CD4-positive, alpha-beta T cell (primary cell): ENCODE results near the gene PLXND1. TPM values are rescaled to one million over a fixed set of nuclear protein-coding genes. Genes with fewer than 3 reads are reported as not detected.
"Not testable (repeated sequence)": the region's sequence is repeated elsewhere in the genome, so short reads cannot be mapped to it uniquely, and the experiment has no call there.

ENCODE experiments used
- ATAC-seq: fragments of 200-7000 bp; cut with Tn5 transposase; one replicate; pipeline ENCODE4 v1.10.0; 2022; ENCODE audit warnings: mild to moderate bottlenecking; ENCODE audit not compliant: poor library complexity
- CTCF ChIA-PET: fragments of 350-600 bp; sonication (Branson Sonifier 250); formaldehyde crosslinking; loops from one replicate; lab custom pipeline; 2021; ENCODE audit warnings: antibody characterized with exemption, inconsistent platforms; lab: Charles Lee
- POLR2A ChIA-PET: fragments of 350-600 bp; sonication (Branson Sonifier 250); formaldehyde crosslinking; loops from one replicate; lab custom pipeline; 2021; ENCODE audit warnings: antibody characterized with exemption, inconsistent platforms; lab: Charles Lee
- DNase-seq, 14 experiments: peaks; one replicate each; pipeline ENCODE4 v3.0.0-alpha.2; 2013 to 2020; ENCODE audit warnings: mixed read lengths in 2 of 14
- H3K27ac ChIP-seq, 2 donors: one replicate each; pipeline versions ENCODE4 v1.5.1 to v1.7.0; 2013; ENCODE audit warnings: low read length in 2 of 2, low read depth in 1 of 2, mild to moderate bottlenecking in 1 of 2
- H3K27me3 ChIP-seq, 2 experiments: 1 replicate in 1 of 2; 2 replicates in 1 of 2; pipeline versions ENCODE4 v1.6.1 to v1.7.0; 2013; ENCODE audit warnings: low read length in 2 of 2, control low read depth in 1 of 2, mild to moderate bottlenecking in 1 of 2, moderate library complexity in 1 of 2; ENCODE audit not compliant: insufficient read depth in 2 of 2, control insufficient read depth in 1 of 2
- H3K36me3 ChIP-seq: one replicate; pipeline ENCODE4 v1.6.1; 2013; ENCODE audit warnings: low read length, control low read depth; ENCODE audit not compliant: insufficient read depth
- H3K4me1 ChIP-seq: one replicate; pipeline ENCODE4 v1.6.1; 2013; ENCODE audit warnings: low read length, control low read depth; ENCODE audit not compliant: insufficient read depth
- H3K4me3 ChIP-seq: one replicate; pipeline ENCODE4 v1.5.1; 2013; ENCODE audit warnings: mild to moderate bottlenecking, low read length, moderate library complexity
- H3K9me3 ChIP-seq, 2 experiments: 1 replicate in 1 of 2; 2 replicates in 1 of 2; pipeline versions ENCODE4 v1.6.1 to v1.7.0; 2013; ENCODE audit warnings: low read length in 2 of 2, mild to moderate bottlenecking in 2 of 2, control low read depth in 1 of 2, moderate library complexity in 1 of 2; ENCODE audit not compliant: control insufficient read depth in 1 of 2, insufficient read depth in 1 of 2
- H3K27ac Mint-ChIP-seq: one replicate; pipeline ENCODE4 v1.8.0; 2020; ENCODE audit warnings: mixed read lengths
- H3K27me3 Mint-ChIP-seq: one replicate; pipeline ENCODE4 v1.8.0; 2021; ENCODE audit warnings: mixed read lengths
- H3K36me3 Mint-ChIP-seq: one replicate; pipeline ENCODE4 v1.8.0; 2021; ENCODE audit warnings: low read depth, mixed read lengths
- H3K4me1 Mint-ChIP-seq: one replicate; pipeline ENCODE4 v1.8.0; 2021; ENCODE audit warnings: low read depth, mixed read lengths
- H3K4me3 Mint-ChIP-seq: one replicate; pipeline ENCODE4 v1.8.0; 2020; ENCODE audit warnings: mild to moderate bottlenecking, mixed read lengths
- H3K9me3 Mint-ChIP-seq: one replicate; pipeline ENCODE4 v1.8.0; 2020; ENCODE audit warnings: mixed read lengths
- intact Hi-C, 2 experiments: fragments of 100-400 bp; cut with DNase I in 1 of 2; cut with micrococcal nuclease in 1 of 2; formaldehyde crosslinking; loops; one replicate each; pipeline versions ENCODE4 v1.15.1 to v1.9.0; 2023 to 2025; cut with DNase I, micrococcal nuclease
- total RNA-seq, 174 experiments: library from RNA in 2 of 174; stranded (reverse) in 2 of 174; gene quantifications; one replicate each; pipeline ENCODE4 v1.2.3 and lab custom pipeline; 2021 to 2026
- TF ChIP-seq, protein P1 (sequence below): fragments of 200-600 bp; IDR thresholded peaks from one replicate; pipeline ENCODE4 v1.8.0; 2022; ENCODE audit warnings: antibody characterized with exemption, mild to moderate bottlenecking

PLXND1 gene
- total RNA-seq, 2 experiments from 2014 or later, result 61.7 to 62.5 TPM

DNA sequence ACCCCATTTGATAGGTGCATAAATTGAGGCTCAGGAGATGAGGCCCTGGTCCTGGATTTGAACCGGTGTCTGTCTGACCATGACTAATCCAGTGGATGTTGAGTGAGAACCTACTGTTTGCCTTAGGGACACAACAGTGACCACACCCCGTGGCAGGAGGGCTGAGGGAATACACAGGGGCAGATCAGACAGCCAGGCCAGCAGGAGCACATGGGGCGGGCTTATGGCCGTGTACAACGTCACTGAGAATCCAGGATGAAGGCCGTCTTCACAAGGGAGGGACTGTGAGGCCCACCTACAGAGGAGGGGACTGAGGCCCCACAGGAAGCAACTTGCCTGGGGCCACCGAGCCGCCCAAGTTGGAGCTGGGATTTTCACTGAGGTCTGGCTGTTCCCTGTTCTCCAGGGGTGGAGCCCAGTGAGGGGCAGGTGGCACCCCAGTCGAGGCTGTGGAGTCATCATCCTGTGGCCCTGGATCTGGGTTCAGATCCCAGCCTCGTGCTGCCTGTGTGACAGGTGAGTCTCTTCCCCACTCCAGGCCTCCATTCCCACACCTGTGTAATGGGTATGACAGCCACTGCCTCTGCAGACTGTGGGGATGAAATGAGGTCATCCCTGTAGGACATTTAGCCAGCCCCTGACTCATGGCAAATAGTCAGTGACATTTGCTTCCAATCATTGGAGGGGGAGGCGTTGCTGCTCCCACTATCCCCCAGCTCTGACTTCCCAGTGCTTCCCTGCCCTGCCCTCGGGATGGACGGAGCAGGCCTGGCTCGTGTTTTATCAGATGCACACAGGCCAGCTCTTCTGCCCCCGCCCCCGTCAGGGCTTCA lies 6.3 kb upstream of the PLXND1 start:
- Histone ChIP-seq H3K4me1 (peaks cover 16% of the 10 kb centered on the region), H3K4me3 (no peak overlapping the region), H3K27me3 (no peaks in the 10 kb centered on the region), H3K27ac (no peak overlapping the region), H3K36me3 (no peaks in the 10 kb centered on the region), H3K9me3 (no peaks in the 10 kb centered on the region)
- no peak for DNase-seq
- TF ChIP-seq, protein P1, sequence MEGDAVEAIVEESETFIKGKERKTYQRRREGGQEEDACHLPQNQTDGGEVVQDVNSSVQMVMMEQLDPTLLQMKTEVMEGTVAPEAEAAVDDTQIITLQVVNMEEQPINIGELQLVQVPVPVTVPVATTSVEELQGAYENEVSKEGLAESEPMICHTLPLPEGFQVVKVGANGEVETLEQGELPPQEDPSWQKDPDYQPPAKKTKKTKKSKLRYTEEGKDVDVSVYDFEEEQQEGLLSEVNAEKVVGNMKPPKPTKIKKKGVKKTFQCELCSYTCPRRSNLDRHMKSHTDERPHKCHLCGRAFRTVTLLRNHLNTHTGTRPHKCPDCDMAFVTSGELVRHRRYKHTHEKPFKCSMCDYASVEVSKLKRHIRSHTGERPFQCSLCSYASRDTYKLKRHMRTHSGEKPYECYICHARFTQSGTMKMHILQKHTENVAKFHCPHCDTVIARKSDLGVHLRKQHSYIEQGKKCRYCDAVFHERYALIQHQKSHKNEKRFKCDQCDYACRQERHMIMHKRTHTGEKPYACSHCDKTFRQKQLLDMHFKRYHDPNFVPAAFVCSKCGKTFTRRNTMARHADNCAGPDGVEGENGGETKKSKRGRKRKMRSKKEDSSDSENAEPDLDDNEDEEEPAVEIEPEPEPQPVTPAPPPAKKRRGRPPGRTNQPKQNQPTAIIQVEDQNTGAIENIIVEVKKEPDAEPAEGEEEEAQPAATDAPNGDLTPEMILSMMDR, result no peak
- Mint-ChIP-seq H3K27me3 (no peaks in the 10 kb centered on the region), H3K36me3 (no peaks in the 10 kb centered on the region), H3K4me1 (peaks cover 12% of the 10 kb centered on the region), H3K9me3 (no peaks in the 10 kb centered on the region), H3K27ac (no peak overlapping the region), H3K4me3 (no peak overlapping the region)
- ATAC-seq, result no peak
- intact Hi-C loops, result no loop called here
- CTCF ChIA-PET, result no interaction called here
- POLR2A ChIA-PET, result no interaction called here

DNA sequence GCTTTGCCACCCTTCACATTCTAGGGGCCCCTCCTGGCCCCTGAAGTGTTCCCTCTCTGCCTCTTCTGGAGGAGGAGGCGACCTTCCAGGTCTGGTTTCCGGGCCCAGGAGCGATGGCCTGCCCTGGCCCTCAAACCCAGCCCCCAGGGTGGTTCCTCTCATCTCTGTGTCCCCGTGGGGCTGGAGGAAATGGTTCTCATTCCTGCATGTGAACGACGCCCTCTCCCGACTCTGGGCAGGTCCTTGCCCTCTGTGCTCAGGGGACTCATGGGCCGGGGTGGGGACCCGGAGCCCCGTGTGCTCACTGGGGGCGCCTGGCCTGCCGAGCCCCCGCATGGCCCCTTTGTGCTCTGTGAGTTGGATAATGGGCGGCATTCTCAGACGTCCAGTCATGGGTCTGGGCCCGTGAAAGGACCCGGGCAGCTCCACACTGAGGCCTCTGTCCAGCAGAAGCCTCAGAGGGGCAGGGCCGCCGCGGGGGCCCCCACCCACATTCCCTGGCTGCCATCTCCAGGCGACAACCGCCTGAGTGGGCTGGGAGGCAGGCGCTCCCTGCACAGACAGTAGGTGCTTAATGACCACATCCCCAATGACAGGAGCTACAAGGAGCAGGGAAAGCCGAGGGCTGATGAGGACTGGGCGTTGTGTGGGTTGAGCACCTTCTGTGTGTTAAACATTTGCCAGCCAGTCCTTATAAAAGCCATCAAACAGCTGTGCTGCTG lies 5.5 kb upstream of the PLXND1 start:
- no peak for DNase-seq
- Histone ChIP-seq H3K36me3 (no peaks in the 10 kb centered on the region), H3K27ac (no peak overlapping the region), H3K9me3 (no peaks in the 10 kb centered on the region), H3K4me3 (no peak overlapping the region), H3K27me3 (no peaks in the 10 kb centered on the region), H3K4me1 (peaks cover 23% of the 10 kb centered on the region)
- Mint-ChIP-seq H3K9me3 (no peaks in the 10 kb centered on the region), H3K27me3 (no peaks in the 10 kb centered on the region), H3K4me3 (no peak overlapping the region), H3K4me1 (peaks cover 15% of the 10 kb centered on the region), H3K36me3 (no peaks in the 10 kb centered on the region), H3K27ac (no peak overlapping the region)
- ChIA-PET POLR2A (no interaction called here), CTCF (no interaction called here)
- intact Hi-C loops, result no loop called here
- no peak for ATAC-seq
- TF ChIP-seq, protein P1, result no peak

DNA sequence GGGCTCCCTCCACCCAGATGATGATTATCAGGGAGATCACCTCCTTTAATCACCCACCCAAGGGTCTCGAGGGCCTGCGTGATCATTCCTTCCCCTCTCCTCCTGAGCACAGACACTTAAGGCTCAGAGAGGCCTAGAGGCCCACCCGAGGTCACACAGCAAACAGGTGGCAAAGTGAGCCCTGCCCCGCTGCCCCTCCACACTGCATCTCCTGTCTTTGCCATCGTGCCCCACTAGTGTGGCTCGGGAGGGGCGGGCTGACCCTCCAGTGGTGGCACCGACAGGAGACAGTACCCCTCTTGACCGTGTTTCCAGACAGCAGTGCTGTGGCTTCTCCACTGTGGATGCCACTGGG lies 4.9 kb upstream of the PLXND1 start:
- intact Hi-C loops, result no loop called here
- Histone ChIP-seq H3K9me3 (no peaks in the 10 kb centered on the region), H3K27ac (no peak overlapping the region), H3K4me1 (peaks cover 25% of the 10 kb centered on the region), H3K36me3 (no peaks in the 10 kb centered on the region), H3K4me3 (no peak overlapping the region), H3K27me3 (no peaks in the 10 kb centered on the region)
- Mint-ChIP-seq H3K4me1 (peaks cover 17% of the 10 kb centered on the region), H3K36me3 (no peaks in the 10 kb centered on the region), H3K27me3 (no peaks in the 10 kb centered on the region), H3K4me3 (no peak overlapping the region), H3K9me3 (no peaks in the 10 kb centered on the region), H3K27ac (no peak overlapping the region)
- ChIA-PET POLR2A (no interaction called here), CTCF (no interaction called here)
- TF ChIP-seq, protein P1, result no peak
- DNase-seq (no peak), ATAC-seq (no peak)

DNA sequence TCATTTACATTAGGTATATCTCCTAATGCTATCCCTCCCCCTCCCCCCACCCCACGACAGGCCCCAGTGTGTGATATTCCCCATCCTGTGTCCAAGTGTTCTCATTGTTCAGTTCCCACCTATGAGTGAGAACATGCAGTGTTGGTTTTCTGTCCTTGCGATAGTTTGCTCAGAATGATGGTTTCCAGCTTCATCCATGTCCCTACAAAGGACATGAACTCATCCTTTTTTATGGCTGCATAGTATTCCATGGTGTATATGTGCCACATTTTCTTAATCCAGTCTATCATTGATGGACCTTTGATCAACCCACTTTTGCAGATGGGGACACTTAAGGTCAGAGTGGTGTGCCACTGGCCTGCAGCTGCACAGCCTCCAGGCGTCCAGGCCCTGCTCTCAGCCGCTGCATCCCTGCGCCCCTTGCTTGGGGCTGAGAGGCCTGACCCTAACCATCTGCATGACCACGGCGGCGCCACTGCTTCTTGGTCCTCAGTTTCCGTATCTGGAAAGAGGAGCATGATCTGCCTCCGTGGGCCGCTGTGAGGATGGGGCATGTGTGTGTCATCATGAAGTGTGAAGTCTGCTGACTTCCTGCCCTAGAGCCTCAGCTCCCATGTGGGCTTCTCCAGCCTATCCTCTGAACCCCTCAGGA lies 4.4 kb upstream of the PLXND1 start:
- CTCF ChIA-PET, H3K9me3 Mint-ChIP-seq, H3K4me3 Mint-ChIP-seq, H3K27ac Mint-ChIP-seq, ATAC-seq, H3K36me3 ChIP-seq, H3K4me3 ChIP-seq, intact Hi-C loops, H3K27me3 Mint-ChIP-seq, H3K27me3 ChIP-seq, H3K27ac ChIP-seq, DNase-seq, H3K36me3 Mint-ChIP-seq, H3K9me3 ChIP-seq: not testable (repeated sequence)
- POLR2A ChIA-PET, result interaction anchor here (0.6 kb wide), 1 partner anchor 132 kb away, joined by 4 read pairs; no protein-coding TSS in a partner anchor
- peaks cover 28% of the 10 kb centered on the region for H3K4me1 ChIP-seq
- H3K4me1 Mint-ChIP-seq, result peaks cover 17% of the 10 kb centered on the region
